Neutrophil (primary cell): ENCODE results near the gene STAT3.
"Not testable (repeated sequence)": the region's sequence is repeated elsewhere in the genome, so short reads cannot be mapped to it uniquely, and the experiment has no call there.

ENCODE experiments used
- H3K27ac ChIP-seq: fragments of 200-600 bp; sonication (generic); 2 replicates; pipeline ENCODE4 v1.5.1; 2016; ENCODE audit warnings: mild to moderate bottlenecking, moderate library complexity
- H3K27me3 ChIP-seq: fragments of 200-600 bp; sonication (generic); 2 replicates; pipeline ENCODE4 v1.6.0; 2016; ENCODE audit warnings: mild to moderate bottlenecking
- H3K36me3 ChIP-seq: fragments of 200-600 bp; sonication (generic); 2 replicates; pipeline ENCODE4 v1.5.1; 2017
- H3K4me1 ChIP-seq, 2 experiments: fragments of 200-600 bp in 1 of 2; sonication (generic) in 1 of 2; 1 replicate in 1 of 2; 2 replicates in 1 of 2; pipeline versions ENCODE4 v1.5.1 to v1.6.1; 2013 to 2016; ENCODE audit warnings: low read depth in 1 of 2, low read length in 1 of 2, mild to moderate bottlenecking in 1 of 2, moderate library complexity in 1 of 2; ENCODE audit not compliant: control insufficient read depth in 1 of 2, insufficient read depth in 1 of 2
- H3K4me3 ChIP-seq, 2 experiments: fragments of 200-600 bp in 1 of 2; sonication (generic) in 1 of 2; 1 replicate in 1 of 2; 2 replicates in 1 of 2; pipeline ENCODE4 v1.5.1; 2013 to 2016; ENCODE audit warnings: low read depth in 1 of 2, low read length in 1 of 2, mild to moderate bottlenecking in 1 of 2, moderate library complexity in 1 of 2
- H3K9me3 ChIP-seq: fragments of 200-600 bp; sonication (generic); 2 replicates; pipeline ENCODE4 v1.5.1; 2016
- CTCF ChIP-seq: fragments of 200-600 bp; sonication (generic); IDR thresholded peaks from 2 replicates; pipeline ENCODE4 v1.5.1; 2016; ENCODE audit warnings: antibody characterized with exemption

STAT3 gene

GRCh38 chr17:42270596-42270995 lies 117.6 kb downstream of the STAT3 start:
- Histone ChIP-seq H3K27ac (peak overlapping the region; percentile 90), H3K9me3 (no peaks in the 10 kb centered on the region), H3K27me3 (no peaks in the 10 kb centered on the region), H3K4me1 (peaks cover 71 to 78% of the 10 kb centered on the region in 2 experiments), H3K36me3 (no peaks in the 10 kb centered on the region), H3K4me3 (no peak overlapping the region)
- no peak for TF ChIP-seq CTCF

- H3K27me3 ChIP-seq: no peaks in the 10 kb centered on the region
- H3K27ac ChIP-seq: peak overlapping the region; percentile 90
- no peaks in the 10 kb centered on the region for H3K9me3 ChIP-seq
- no peak overlapping the region for H3K4me3 ChIP-seq
- peaks cover 71 to 78% of the 10 kb centered on the region in 2 experiments for H3K4me1 ChIP-seq
- no peak for TF ChIP-seq CTCF
- no peaks in the 10 kb centered on the region for H3K36me3 ChIP-seq
Observed at GRCh38 chr17:42270170-42270535, 118.1 kb downstream of the STAT3 start.

- TF ChIP-seq CTCF: no peak
- no peaks in the 10 kb centered on the region for H3K27me3 ChIP-seq
- H3K9me3 ChIP-seq: no peaks in the 10 kb centered on the region
- H3K36me3 ChIP-seq: no peaks in the 10 kb centered on the region
- peaks cover 59 to 61% of the 10 kb centered on the region in 2 experiments for H3K4me1 ChIP-seq
- H3K4me3 ChIP-seq: no peak overlapping the region
- H3K27ac ChIP-seq: peak overlapping the region; percentile 90
Observed at GRCh38 chr17:42268236-42268635, 120.0 kb downstream of the STAT3 start.

GRCh38 chr17:42266918-42267766 lies 121.1 kb downstream of the STAT3 start:
- H3K27me3 ChIP-seq: no peaks in the 10 kb centered on the region
- H3K36me3 ChIP-seq: no peaks in the 10 kb centered on the region
- peak overlapping the region in 1 of 2 experiments; percentile 25 for H3K4me3 ChIP-seq
- peak overlapping the region; percentile 90 for H3K27ac ChIP-seq
- no peaks in the 10 kb centered on the region for H3K9me3 ChIP-seq
- TF ChIP-seq CTCF: peak; percentile 18
- peaks cover 48 to 50% of the 10 kb centered on the region in 2 experiments for H3K4me1 ChIP-seq

- peaks cover 41 to 43% of the 10 kb centered on the region in 2 experiments for H3K4me1 ChIP-seq
- TF ChIP-seq CTCF: no peak
- H3K27ac ChIP-seq: peak overlapping the region; percentile 90
- no peaks in the 10 kb centered on the region for H3K36me3 ChIP-seq
- no peaks in the 10 kb centered on the region for H3K27me3 ChIP-seq
- H3K9me3 ChIP-seq: no peaks in the 10 kb centered on the region
- H3K4me3 ChIP-seq: peak overlapping the region in 1 of 2 experiments; percentile 25
Observed at GRCh38 chr17:42266462-42266861, 121.8 kb downstream of the STAT3 start.

- H3K9me3 ChIP-seq, H3K27ac ChIP-seq, H3K27me3 ChIP-seq, H3K36me3 ChIP-seq, H3K4me3 ChIP-seq: not testable (repeated sequence)
- H3K4me1 ChIP-seq: peaks cover 33 to 35% of the 10 kb centered on the region in 2 experiments
Observed at GRCh38 chr17:42264366-42264765, 123.9 kb downstream of the STAT3 start.
